Activated effector memory CD4-positive, alpha-beta T cell treated with anti-CD3 and anti-CD28 coated beads, Interleukin-2, amount 50 U/mL, for 16 hours (primary cell): ENCODE results near the gene TBCC.
"Not testable (repeated sequence)": the region's sequence is repeated elsewhere in the genome, so short reads cannot be mapped to it uniquely, and the experiment has no call there.

Source experiments
- DNase-seq: peaks from one replicate; pipeline ENCODE4 v3.0.0-alpha.2; 2020

Gene TBCC

GRCh38 chr6:42769051-42769450, 23.1 kb upstream of the TBCC start:
- no peak for DNase-seq

GRCh38 chr6:42766163-42766670, 20.3 kb upstream of the TBCC start:
- no peak for DNase-seq

- DNase-seq = no peak
Observed at GRCh38 chr6:42764911-42765648, 19.2 kb upstream of the TBCC start.

- DNase-seq = no peak
Observed at GRCh38 chr6:42762950-42763349, 17.0 kb upstream of the TBCC start.

- DNase-seq = no peak
Observed at GRCh38 chr6:42762426-42762859, 16.5 kb upstream of the TBCC start.

- no peak for DNase-seq
Observed at GRCh38 chr6:42761287-42762067, 15.6 kb upstream of the TBCC start.

GRCh38 chr6:42758756-42759430, 13.0 kb upstream of the TBCC start:
- DNase-seq = no peak

GRCh38 chr6:42756722-42757121, 10.8 kb upstream of the TBCC start:
- peak; percentile 14 for DNase-seq

- DNase-seq = peak; percentile 3
Observed at GRCh38 chr6:42754759-42755158, 8.9 kb upstream of the TBCC start.

- DNase-seq = no peak
Observed at GRCh38 chr6:42751055-42751454, 5.2 kb upstream of the TBCC start.

GRCh38 chr6:42748203-42748898, 2.4 kb upstream of the TBCC start:
- DNase-seq = peak; percentile 43

GRCh38 chr6:42746463-42747391, 824 bp upstream of the TBCC start:
- DNase-seq = peak; percentile 92

- DNase-seq = peak; percentile 70
Observed at GRCh38 chr6:42745083-42745639, 742 bp downstream of the TBCC start.

- peak; percentile 50 for DNase-seq
Observed at GRCh38 chr6:42744351-42744893, 1.5 kb downstream of the TBCC start.

- no peak for DNase-seq
Observed at GRCh38 chr6:42742116-42742894, 3.6 kb downstream of the TBCC start.

- DNase-seq = no peak
Observed at GRCh38 chr6:42740725-42741124, 5.2 kb downstream of the TBCC start.

GRCh38 chr6:42735976-42736375, 9.9 kb downstream of the TBCC start:
- DNase-seq = no peak

GRCh38 chr6:42733867-42734481, 11.9 kb downstream of the TBCC start:
- DNase-seq = not testable (repeated sequence)

GRCh38 chr6:42729731-42730130, 16.2 kb downstream of the TBCC start:
- no peak for DNase-seq

GRCh38 chr6:42727627-42728026, 18.3 kb downstream of the TBCC start:
- DNase-seq = peak; percentile 42
